Measurements from ENCODE around the gene TMEM132C. TPM values are rescaled to one million over a fixed set of nuclear protein-coding genes. Genes with fewer than 3 reads are reported as not detected.

TMEM132C gene
- total and polyA plus RNA-seq, 2 of the 4 experiments (the other 2 are of a cell fraction): not detected

DNA sequence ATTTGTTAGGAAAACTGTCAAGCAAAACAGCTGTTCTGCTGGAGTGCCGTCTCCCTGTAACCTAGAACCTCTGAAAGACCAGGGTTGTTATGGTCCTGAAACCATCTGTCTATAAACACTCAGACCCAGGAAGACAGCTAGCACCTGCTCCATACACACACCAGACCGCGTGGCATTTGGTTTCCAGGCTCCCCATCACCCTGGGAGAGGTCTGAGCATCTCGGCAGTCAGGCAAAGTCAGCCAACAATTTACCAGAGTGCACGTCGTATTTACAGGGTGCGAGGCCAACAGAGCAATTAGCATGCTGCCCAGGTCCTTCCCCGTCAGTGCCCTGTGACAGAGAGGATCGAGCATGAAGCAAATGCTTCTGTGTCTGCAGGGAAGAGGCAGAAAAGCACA, 284.3 kb downstream of the TMEM132C start:
- no peak overlapping the region for H2BK20ac ChIP-seq (ENCODE audit: low read depth, low read length)
- H3K9me1 ChIP-seq (ENCODE audit: insufficient read depth, low read length): no peaks in the 10 kb centered on the region
- H3K79me1 ChIP-seq (ENCODE audit: low read depth in 1 of 2, low read length in 2 of 2): no peaks in the 10 kb centered on the region
- H3K36me3 ChIP-seq (ENCODE audit: control insufficient read depth, insufficient read depth, low read length): no peaks in the 10 kb centered on the region
- TF ChIP-seq CHD1 (IDR thresholded peaks at IDR 0.05; ENCODE audit: low read depth, low read length) (no peak), BHLHE40 (IDR thresholded peaks at IDR 0.05; ENCODE audit: low read depth, low read length) (no peak), POLR2A (IDR thresholded peaks at IDR 0.05; ENCODE audit: low read depth, low read length) (no peak), SMC3 (IDR thresholded peaks at IDR 0.05; ENCODE audit: low read depth, low read length) (no peak), MXI1 (IDR thresholded peaks at IDR 0.05; ENCODE audit: borderline replicate concordance, low read depth, low read length) (no peak), NFE2L2 (IDR thresholded peaks at IDR 0.05; ENCODE audit: low read depth, low read length) (no peak), FOS (IDR thresholded peaks at IDR 0.05; ENCODE audit: low read depth, low read length) (no peak), RFX5 (IDR thresholded peaks at IDR 0.05; ENCODE audit: low read depth, low read length) (no peak), CEBPB (IDR thresholded peaks at IDR 0.05; ENCODE audit: low read depth, low read length) (no peak), MAFK (IDR thresholded peaks at IDR 0.05; ENCODE audit: low read depth, low read length) (no peak), MAZ (IDR thresholded peaks at IDR 0.05; ENCODE audit: borderline replicate concordance, low read depth, low read length) (no peak), RAD21 (IDR thresholded peaks at IDR 0.05; ENCODE audit: low read length) (no peak), RCOR1 (IDR thresholded peaks at IDR 0.05; ENCODE audit: insufficient replicate concordance, low read length) (no peak)
- TF ChIP-seq, protein P1, sequence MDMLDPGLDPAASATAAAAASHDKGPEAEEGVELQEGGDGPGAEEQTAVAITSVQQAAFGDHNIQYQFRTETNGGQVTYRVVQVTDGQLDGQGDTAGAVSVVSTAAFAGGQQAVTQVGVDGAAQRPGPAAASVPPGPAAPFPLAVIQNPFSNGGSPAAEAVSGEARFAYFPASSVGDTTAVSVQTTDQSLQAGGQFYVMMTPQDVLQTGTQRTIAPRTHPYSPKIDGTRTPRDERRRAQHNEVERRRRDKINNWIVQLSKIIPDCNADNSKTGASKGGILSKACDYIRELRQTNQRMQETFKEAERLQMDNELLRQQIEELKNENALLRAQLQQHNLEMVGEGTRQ (IDR thresholded peaks at IDR 0.05; ENCODE audit: low read depth, low read length): no peak
- TF ChIP-seq, protein P2, sequence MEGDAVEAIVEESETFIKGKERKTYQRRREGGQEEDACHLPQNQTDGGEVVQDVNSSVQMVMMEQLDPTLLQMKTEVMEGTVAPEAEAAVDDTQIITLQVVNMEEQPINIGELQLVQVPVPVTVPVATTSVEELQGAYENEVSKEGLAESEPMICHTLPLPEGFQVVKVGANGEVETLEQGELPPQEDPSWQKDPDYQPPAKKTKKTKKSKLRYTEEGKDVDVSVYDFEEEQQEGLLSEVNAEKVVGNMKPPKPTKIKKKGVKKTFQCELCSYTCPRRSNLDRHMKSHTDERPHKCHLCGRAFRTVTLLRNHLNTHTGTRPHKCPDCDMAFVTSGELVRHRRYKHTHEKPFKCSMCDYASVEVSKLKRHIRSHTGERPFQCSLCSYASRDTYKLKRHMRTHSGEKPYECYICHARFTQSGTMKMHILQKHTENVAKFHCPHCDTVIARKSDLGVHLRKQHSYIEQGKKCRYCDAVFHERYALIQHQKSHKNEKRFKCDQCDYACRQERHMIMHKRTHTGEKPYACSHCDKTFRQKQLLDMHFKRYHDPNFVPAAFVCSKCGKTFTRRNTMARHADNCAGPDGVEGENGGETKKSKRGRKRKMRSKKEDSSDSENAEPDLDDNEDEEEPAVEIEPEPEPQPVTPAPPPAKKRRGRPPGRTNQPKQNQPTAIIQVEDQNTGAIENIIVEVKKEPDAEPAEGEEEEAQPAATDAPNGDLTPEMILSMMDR (conservative IDR thresholded peaks at IDR 0.05; ENCODE audit: low read depth, low read length): no peak
- TF ChIP-seq, protein P3, sequence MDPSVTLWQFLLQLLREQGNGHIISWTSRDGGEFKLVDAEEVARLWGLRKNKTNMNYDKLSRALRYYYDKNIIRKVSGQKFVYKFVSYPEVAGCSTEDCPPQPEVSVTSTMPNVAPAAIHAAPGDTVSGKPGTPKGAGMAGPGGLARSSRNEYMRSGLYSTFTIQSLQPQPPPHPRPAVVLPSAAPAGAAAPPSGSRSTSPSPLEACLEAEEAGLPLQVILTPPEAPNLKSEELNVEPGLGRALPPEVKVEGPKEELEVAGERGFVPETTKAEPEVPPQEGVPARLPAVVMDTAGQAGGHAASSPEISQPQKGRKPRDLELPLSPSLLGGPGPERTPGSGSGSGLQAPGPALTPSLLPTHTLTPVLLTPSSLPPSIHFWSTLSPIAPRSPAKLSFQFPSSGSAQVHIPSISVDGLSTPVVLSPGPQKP (IDR thresholded peaks at IDR 0.05; ENCODE audit: borderline replicate concordance, low read depth, low read length): no peak
- no peak overlapping the region for H3K9ac ChIP-seq (ENCODE audit: low read depth, low read length)
- ChIA-PET CTCF (no interaction called here), POLR2A (ENCODE audit: unreplicated experiment) (no interaction called here)
- WGBS, 2 experiments (ENCODE audit: extremely low coverage in 2 of 2, insufficient read length in 1 of 2): 11% methylated on average over 5 of the region's 9 CpGs; no CpG with 5 or more reads in 1 of the 2 experiments
- dilution Hi-C loops (cut with HindIII; ENCODE audit: low sequenced_read_pairs, unreplicated experiment) (no loop called here), intact Hi-C loops (cut with micrococcal nuclease) (no loop called here), in situ Hi-C loops (cut with MboI; ENCODE audit: low sequenced_read_pairs) (no loop called here)
- no TSS peak for BruUV-seq (replicated peaks)
- no peak overlapping the region for H3K27ac ChIP-seq (ENCODE audit: insufficient read depth, low read length)
- H3K4me2 ChIP-seq (ENCODE audit: low read depth, low read length): no peak overlapping the region
- no peak overlapping the region for H2BK120ac ChIP-seq (ENCODE audit: low read depth, low read length)
- H2BK5ac ChIP-seq (ENCODE audit: low read depth, low read length, poor library complexity, severe bottlenecking): no peak overlapping the region
- ATAC-seq (ENCODE audit: low read depth) (no peak), DNase-seq (no peak)
- H4K20me1 ChIP-seq (ENCODE audit: insufficient read depth, low read length): no peaks in the 10 kb centered on the region
- H3K27me3 ChIP-seq (ENCODE audit: control insufficient read depth, insufficient read depth, low read length): no peaks in the 10 kb centered on the region
- no peak overlapping the region for H3K4ac ChIP-seq (ENCODE audit: low read depth, low read length)
- H2AK9ac ChIP-seq (replicated peaks; ENCODE audit: low read depth, low read length, poor library complexity): no peak overlapping the region
- no peak overlapping the region for H3K14ac ChIP-seq (replicated peaks; ENCODE audit: low read depth, low read length)
- no peaks in the 10 kb centered on the region for H3K4me1 ChIP-seq (ENCODE audit: control insufficient read depth, insufficient read depth, low read length)
- no peak overlapping the region for H3K18ac ChIP-seq (ENCODE audit: low read depth, low read length)
- no peak overlapping the region for H2BK15ac ChIP-seq (ENCODE audit: low read depth, low read length)
- no peak overlapping the region for H4K91ac ChIP-seq (ENCODE audit: insufficient read depth, low read depth, low read length)
- H3K9me3 ChIP-seq (ENCODE audit: control insufficient read depth, insufficient read depth, low read length): peaks cover 52% of the 10 kb centered on the region
- no peak overlapping the region for H4K8ac ChIP-seq (ENCODE audit: low read depth in 2 of 2, low read length in 2 of 2)
- no peak overlapping the region for H3K23ac ChIP-seq (ENCODE audit: low read depth, low read length)
- no peak overlapping the region for H2AK5ac ChIP-seq (ENCODE audit: low read depth, low read length)
- peak overlapping the region; percentile 21 for H2AFZ ChIP-seq (replicated peaks; ENCODE audit: low read length, poor library complexity)
- no peak overlapping the region for H3K56ac ChIP-seq (ENCODE audit: extremely low read depth, insufficient read depth, low read length)
- H3K4me3 ChIP-seq (ENCODE audit: insufficient read depth, low read depth, low read length): no peak overlapping the region
- H4K5ac ChIP-seq (ENCODE audit: low read depth, low read length): no peak overlapping the region

All from IMR-90 (cell line).